Measurements from ENCODE around the gene PRRT4.
A peak's percentile ranks its signal among the peaks of the same experiment; 100 is the strongest.

PRRT4 gene

DNA sequence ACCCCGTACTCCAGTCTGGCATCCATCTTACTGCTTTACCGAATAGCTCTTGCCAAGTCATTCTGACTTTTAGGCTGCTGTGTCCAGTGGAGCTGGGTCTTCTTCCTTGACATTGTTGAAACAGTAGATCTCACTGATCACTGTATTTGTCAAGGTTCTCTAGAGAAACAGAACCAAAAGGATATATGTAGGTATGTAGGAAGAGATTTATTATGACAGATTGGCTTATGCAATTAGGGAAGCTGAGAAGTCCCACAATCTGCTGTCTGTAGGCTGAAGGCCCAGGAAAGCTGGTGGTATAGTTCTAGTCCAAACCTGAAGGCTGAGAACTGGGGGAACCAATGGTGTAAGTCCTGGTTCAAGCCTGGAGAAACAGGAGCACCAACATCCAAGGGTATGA is 12.1 kb upstream of the PRRT4 start:
- no peak for DNase-seq

DNA sequence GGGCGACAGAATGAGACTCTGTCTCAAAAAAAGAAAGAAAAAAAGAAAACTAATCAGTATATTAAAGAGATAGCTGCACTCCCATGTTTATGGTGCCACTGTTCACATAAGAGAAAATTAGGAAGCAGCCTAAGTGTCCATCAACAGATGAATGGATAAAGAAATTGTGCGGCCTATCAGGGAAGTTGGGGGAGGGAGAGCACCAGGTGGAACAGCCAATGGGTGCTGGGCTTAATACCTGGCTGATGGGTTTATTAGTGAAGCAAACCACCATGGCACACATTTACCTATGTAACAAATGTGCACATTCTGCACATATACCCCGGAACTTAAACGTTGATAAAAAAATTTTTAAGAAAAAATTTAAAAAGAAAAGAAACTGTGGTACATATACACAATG is 9.0 kb upstream of the PRRT4 start:
- DNase-seq = no peak

DNA sequence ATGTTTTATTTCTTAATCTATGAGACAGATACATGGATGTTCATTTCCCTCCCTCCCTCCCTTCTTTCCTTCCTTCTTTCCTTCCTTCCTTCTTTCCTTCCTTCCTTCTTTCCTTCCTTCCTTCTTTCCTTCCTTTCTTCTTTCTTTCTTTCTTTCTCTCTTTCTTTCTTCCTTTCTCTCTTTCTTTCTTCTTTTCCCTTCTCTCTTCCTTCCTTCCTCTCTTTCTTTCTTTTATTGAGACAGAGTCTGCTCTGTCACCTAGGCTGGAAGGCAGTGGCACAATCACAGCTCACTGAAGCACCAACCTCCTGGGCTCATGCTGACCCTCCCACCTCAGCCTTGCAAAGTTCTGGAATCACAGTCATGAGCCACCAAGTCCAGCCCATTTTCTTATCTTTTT is 5.5 kb upstream of the PRRT4 start:
- DNase-seq = no peak

DNA sequence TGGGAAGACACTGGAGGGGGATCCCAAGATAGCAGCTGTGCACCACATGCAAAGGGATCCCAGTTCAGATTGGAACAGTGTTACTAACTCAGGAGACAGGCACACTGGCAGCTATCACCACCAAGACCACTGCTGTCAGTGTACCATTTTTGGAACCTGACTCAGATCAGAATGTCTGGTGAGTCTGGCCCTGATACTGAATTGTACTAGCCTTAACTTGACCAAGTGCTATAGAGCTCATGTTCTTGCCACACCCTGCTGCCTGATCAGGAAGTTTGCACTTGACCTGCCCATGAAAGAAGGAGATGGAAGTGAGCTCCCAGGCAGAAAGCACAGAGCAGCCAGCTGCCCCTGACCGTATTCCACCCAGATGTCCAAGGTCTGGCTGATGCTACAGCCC is 4.8 kb upstream of the PRRT4 start:
- DNase-seq = no peak

DNA sequence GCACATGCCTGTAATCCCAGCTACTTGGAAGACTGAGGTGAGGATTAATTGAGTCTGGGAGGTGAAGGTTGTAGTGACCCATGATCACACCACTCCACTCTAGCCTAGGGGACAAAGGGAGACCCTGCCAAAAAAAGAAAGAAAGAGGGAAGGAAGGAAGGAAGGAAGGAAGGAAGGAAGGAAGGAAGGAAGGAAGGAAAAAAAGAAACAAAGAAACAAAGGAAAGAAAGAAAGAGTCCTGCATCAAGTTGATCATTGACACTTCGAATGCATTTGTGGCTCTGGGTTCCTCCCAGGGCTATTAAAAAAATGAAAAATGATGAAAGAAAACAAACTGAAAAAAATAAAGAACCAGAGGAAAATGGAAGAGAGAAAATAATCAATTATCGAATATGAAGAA is 3.9 kb upstream of the PRRT4 start:
- DNase-seq = no peak

DNA sequence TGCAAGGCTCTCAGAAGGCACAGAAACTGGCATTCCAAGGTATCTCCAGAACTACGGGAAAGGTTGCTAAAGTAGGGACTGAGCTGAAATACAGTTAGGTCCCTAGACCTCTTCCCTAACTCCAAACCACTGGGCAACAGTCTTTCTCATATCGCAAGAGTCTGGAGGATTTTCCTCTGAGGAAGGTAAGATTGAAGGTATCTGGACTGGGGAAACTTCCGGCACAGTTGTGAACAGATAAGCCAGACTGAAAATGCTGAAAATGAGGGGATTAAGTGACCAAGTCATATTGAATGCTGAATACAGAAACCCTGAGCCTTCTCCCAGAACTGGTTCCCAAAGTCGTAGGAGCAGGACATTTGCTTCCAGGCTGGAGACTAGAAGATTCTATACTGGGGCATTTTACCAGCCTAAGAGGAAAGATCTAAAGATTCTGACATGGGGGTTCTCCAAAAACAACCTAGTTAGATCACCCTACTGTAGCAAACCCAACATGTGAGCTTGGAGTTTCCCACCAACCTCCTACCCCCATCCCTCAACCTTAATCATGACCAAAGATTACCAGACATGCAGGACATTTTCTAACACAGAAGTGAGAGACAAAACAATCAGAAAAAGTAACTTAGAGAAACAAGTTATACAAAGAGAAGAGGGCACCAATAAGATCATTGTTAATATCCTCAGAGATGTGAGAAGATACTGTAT is 2.8 kb upstream of the PRRT4 start:
- DNase-seq = no peak

DNA sequence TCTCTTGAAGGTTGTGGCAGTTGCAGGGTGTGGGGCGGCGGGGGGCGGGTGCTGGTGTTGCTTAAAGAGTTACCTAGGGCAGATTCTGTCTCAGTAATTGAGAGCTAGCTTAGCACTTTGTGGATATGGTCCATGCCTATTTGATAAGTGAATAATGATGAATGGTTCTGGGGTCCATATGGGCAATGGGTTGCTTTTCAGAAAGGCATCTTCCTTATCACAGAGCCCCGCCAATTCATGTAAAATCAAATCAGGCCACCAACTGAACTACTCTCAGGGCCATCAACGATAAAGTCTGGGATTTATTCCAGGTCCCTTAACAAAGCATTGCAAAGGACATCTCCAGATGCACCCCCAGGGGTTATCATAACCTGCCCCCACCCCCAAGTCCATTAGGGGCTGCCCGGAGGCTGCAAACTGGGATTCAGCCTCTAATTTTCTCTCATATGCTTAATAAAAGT is 1.8 kb upstream of the PRRT4 start:
- DNase-seq = no peak

DNA sequence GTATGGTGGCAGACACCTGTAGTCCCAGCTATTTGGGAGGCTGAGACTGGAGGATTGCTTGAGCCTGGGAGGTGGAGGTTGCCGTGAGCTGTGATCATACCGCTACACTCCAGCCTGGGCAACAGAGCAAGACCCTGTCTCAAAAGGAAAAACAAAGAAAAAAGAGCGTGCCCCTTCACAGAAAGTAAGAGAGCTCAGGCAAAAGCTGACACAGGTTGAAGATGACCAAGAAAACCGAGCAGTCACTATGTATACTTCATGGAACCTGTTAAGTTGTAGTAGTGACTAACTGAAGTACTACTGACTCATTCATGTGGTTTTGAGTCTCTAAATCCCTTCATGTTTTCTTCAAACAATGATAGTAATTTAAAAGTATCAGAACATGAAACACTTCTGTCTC is 1.2 kb upstream of the PRRT4 start:
- no peak for DNase-seq

DNA sequence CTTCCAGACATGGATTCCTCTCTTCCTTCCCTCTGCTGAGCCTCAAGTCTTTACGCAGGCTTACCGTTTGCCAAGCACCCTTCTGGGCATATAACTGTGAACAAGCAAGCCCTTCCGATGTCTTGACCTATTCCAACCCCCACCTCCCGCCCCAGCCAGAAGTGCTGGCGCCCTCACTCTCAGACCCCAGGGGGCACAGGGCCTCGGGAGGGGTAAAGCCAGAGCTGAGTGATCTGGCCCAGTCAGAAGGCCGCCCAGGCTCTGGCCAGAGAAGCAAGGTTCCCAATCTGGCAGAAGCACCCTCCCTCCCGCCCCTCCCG is 1.2 kb downstream of the PRRT4 start:
- no peak for DNase-seq

DNA sequence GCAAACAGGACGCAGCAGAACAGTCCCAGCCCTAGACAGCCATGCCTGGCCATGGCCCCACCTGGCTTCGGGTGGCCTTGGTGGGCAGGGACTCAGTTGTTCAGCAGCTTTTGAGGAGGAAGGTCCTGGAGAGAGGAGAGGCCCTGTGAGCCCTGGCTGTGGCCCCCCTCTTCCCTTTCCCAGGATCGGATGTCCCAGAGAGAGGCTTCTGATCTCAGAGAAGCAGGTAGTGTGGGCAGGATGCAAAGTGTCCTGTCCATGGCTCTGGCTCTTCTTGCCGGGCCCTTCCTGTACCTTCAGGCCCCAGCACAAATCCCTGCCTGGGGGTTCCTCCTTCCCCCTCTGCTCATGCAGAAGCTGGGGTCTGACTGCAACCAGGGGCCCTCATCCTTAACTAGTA is 1.6 kb downstream of the PRRT4 start:
- DNase-seq = no peak

DNA sequence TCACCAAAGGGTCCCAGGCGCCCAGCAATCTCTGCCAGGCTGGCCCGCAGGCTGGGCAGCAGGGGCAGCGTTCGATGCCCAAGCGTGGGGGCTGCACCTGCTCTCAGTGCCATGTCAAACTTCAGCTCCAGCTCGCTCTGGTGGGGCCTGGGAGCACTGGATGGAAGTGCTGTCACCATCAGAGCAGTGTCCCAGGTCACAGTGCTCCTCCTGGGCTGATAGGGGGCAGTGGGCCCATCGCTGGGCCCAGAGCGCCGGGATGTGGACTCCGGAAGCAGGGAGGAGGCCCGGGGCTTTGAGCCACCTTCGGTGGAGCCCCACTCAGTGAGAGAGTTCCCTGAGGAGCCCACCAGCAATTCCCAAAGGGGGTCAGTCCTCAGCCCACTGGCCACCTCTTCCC is 2.2 kb downstream of the PRRT4 start:
- DNase-seq = no peak

DNA sequence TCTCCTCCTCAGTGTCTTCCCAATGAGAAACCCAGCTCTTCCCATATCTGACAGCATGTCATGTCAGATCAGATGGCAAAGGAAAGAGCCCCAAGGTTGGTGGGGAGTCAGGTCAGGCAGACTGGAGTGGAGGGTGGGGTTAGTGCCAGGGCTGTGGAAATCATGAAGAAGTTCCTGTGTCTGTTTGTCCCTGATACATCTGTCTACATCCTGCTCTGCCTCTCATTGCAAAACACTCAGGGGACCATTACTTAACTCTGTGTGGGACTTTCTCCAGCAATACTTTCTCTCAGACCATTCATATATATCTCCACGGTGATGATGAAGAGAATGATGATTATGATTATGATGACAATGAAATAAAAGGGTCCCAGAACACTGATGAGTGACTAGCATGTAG is 3.3 kb downstream of the PRRT4 start:
- no peak for DNase-seq

DNA sequence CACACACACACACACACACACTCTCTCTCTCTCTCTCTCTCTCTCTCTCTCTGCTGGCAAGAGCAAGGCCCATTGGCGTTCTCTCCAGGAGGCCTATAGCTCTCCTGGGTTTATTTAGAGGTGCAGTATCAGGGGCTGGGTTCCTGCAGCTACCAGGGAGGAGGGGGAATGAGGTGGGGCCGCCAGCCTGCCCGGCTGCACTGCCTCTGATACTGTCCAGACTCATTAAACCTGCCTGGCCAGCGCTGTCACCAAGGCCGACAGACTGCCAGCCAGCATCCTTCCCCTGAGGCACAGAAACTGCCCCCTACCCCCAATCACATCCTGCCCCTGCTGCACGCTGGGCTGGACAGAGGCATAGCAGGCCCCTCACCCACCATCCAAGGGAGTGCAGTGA is 4.3 kb downstream of the PRRT4 start:
- no peak for DNase-seq

DNA sequence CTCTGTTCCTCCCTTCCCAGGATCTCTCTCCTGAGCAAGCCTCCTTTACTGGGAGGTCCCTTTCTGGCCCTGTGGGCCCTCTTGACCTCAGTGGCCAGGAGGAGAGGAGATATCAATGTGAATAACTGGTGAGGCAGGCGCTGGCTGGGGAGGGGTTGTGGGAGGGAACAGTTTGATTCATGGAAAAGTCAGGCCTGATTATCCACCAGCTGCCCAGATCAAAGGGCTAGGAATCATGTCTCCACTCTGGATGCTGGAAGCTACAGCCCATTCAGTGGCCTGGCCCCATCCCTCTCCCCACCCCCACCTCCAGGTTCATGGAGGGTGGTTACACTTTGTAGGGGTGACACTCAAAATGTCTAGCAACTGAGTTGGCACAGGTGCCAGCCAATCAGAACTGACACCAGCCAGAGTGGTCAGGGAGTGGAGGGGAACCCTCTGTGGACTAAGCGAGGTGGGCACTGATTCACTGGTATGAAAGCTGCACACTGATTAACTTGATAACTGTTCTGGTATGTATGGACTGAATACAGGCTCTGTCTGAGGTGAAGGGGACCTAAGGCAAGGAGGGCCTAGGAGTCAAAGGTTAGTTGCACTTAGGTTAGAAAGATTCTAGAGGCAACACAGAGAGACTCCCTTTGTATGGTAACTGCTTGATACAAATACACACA is 4.8 kb downstream of the PRRT4 start:
- DNase-seq = no peak

DNA sequence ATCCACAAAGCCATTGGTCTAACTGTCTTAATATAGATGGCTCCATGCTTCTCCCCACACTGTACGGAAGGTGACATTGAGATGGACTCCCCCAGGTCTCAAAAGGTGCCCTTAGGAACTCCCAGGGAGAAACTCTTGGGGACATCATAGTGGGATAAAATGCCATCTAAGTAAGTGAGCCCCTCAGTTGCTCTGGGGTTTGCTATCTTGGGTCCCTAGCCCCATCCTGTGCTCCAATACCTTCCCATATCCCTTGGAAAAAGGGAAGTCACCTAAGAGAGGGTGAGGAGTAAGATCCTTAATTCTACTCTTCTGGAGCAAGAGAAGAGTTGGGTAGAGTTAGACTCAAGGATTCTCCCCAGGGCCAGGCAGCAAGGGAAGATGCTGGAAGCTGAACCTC is 7.9 kb downstream of the PRRT4 start:
- DNase-seq = no peak

DNA sequence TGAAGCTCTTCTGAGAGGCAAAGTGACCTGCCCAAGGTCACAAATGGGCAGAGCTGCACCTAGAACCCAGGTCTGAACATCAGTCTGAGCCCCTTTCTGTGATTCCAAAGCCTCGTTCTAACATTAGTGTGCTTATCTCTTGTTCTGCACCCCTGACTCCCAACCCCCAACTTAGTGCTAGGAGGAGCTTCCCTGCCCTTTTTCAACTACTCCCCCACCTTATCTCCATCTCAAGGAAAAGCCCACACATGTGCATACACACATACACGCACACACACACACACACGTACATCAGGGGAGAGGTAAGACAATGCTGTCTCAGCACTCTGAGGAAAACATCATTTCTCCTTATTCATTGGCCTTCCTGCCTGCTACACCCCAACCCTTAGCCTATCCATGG is 8.3 kb downstream of the PRRT4 start:
- no peak for DNase-seq

DNA sequence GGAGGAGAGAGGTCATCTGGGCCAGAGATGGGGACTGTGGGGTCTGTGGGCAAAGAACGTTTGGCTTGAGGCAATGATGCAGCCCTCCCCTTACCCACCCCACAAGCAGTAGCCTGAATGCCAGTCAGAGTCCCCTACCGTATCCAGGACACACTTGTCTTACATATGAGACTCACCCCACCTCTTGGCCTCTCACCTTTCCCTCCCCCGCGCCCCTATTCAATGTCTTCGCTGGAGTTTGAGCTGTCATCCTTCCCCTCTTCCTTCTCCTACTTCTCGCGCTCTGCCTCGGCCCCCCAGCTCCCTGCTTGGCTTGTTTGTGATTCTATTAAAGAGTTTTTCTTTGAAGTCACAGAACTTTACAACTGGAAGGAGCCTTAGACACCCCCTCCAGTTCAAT is 8.9 kb downstream of the PRRT4 start:
- DNase-seq = no peak

DNA sequence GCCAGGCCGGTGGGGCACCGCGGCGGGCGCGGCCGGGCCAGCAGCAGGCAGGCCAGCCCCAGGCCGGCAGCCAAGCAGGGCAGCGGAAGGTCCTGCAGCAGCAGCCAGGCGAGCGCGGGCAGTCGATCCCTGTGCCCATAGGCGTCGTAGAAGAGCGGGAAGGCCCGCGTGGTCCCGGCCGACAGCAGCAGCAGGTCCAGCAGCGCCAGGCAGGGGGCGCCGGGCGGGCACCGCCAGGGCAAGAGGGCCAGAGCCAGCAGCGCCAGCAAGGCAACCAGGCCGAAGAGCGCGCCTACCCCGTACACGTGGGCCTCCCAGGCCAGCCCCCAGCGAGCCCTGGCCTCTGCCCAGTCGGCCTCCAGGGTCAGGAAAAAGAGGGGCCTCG is 9.3 kb downstream of the PRRT4 start:
- no peak for DNase-seq

DNA sequence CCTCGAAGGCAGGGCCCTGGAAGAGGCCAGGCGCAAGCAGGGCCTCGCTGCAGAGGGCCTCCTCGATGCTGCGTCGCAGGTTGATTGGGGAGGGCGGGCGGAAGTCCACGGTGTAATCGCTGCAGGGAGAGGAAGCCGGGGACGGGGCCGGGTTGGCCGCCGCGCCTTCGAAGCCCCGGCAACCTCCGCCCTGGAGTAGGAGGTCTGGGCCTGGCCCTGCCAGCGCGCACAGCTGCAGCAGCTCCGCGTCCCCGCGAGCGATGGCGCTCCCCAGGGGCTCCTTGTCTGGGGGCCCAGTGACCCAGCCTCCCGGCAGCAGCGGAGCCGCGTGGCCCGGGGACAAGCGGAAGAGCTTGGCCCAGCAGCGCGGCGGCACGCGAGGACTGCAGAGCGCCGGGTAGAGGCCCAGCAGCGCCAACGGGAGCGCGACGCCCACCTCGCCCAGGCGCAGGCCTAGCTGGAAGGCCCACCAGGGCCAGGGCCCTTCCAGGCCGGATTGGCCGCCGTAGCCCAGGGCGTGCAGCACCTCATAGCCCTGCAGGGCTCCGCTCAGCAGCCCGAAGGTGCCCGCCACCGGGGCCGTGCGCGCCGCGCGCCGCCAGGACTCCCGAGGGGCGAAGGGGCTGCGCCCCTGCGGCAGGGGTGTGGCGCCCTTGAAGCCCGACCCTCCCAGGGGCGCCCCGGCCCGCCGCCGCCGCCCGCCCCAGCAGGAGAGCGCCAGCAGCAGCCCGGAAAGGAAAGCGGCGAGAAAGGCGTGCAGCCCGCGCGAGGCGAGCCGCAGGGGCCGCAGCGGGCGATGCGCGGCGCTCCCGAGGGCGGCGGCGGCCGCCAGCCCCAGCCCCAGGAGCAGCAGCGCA is 10.0 kb downstream of the PRRT4 start:
- no peak for DNase-seq

DNA sequence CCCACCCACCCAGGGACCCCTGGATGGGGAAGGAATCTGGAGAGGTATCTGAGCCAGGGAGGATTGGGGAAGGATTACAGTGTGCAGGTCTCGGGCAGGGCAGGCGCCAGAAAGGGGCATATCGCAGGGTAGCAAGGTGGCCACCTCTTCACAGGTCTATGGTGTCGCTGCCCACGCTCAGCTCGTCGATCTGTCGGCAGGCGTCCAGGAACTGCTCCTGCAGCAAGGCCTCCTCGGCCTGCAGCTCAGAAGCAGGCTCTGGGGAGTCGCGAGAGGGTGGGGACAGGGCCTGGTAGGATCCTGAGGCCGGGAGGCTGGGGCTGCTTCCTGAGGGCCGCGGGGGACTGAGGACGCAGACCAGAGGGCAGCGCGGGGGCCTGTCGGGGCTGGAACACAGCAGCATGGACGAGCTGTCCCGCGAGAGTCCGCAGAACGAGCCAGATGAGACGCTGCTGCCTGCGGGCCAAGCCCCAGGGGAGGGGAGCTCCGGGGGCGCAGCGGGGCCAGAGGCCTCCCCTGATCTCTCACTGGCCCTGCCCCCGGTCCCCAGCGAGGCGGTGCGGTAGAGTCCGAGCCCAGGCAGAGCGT is 10.7 kb downstream of the PRRT4 start:
- DNase-seq = no peak

DNA sequence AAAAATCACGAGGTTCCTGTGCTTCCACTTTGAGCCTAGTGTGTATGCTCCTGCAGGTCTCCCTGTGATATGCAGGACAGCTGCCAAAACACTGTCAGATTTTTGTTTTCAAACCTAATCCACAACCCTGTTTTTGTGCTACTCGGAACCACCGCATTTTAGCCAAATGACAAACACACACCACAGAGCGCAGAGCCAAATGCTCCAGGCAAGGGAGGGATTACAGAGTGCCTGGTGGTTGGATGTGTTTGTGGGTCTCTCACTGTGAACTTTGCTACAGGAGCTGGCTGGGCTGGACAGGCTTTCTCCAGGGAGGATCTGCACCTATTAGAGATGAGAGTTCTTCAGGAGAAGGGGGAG is 12.0 kb downstream of the PRRT4 start:
- no peak for DNase-seq

DNA sequence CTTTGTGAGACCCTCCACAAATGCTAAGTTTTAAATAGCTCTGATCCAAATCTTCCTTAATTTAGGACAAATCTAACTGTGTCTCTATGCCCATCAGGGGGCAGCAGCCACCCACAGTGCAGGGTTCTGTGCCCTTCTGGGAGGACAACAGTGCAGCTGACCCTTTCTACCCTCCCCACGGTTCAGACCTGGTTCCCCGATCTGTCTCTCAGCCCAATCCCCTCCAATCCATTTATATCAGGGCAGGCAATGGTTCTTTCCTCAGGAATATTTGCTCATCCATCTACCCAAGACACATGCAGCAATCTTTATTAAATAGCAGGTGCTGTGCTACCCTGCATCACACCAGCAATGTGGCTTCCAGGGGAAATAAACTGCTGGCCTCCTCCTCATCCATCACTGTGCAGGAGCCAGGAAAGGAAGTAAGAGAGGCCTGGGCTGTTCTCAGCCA is 13.8 kb downstream of the PRRT4 start:
- DNase-seq = peak; percentile 24

DNA sequence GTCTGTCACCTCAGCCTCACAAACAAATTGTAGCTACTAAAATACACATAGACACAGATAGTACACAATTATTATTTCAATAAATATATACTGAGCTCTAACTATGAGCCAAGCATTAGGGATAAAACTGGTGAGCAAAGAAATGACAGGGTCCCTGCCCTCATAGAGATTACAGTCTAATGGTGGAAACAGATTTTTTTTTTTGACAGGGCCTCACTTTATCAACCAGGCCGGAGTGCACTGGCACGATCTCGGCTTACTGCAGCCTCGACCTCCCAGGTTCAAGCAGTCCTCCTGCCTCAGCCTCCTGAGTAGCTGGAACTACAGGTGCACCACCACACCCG is 17.1 kb downstream of the PRRT4 start:
- no peak for DNase-seq

Data from stimulated activated naive CD4-positive, alpha-beta T cell treated with Interleukin-2 at 50 U/mL for 16 hours (primary cell).